ENCODE measurements around the gene TMEM52.

DNA sequence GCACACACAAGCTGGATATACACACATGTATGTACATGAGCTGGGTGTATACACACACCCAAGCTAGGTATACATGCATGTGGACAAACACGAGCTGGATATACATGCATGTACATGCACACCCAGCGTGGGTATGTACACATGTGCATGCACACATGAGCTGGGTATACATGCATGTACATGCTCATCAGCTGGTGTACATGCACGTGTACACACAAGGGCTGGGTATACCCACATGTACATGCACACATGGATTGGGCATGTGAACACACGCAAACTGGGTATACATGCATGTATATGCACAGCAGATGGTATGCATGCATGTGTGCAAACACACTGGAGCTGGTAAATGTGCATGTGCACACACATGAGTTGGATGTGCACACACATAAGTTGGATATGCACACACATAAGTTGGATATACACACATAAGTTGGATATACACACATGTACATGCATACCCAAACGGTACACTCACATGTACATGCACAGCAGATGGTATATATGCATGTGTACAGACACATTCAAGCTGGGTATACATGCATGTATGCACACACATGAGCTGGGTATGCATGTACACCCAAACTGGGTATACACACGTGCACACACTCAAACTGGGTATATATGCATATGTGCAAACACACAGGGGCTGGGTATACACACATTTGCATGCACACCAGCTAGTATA lies 20.7 kb downstream of the TMEM52 start:
- TF ChIP-seq GATA2 (IDR thresholded peaks at IDR 0.05; ENCODE audit: low read depth, low read length) (no peak), GATA3 (IDR thresholded peaks at IDR 0.05; ENCODE audit: low read depth, low read length) (no peak)

Data from SH-SY5Y (cell line).